ENCODE measurements around the gene NTM.
"Not testable (repeated sequence)": the region's sequence is repeated elsewhere in the genome, so short reads cannot be mapped to it uniquely, and the experiment has no call there.

The NTM gene

DNA sequence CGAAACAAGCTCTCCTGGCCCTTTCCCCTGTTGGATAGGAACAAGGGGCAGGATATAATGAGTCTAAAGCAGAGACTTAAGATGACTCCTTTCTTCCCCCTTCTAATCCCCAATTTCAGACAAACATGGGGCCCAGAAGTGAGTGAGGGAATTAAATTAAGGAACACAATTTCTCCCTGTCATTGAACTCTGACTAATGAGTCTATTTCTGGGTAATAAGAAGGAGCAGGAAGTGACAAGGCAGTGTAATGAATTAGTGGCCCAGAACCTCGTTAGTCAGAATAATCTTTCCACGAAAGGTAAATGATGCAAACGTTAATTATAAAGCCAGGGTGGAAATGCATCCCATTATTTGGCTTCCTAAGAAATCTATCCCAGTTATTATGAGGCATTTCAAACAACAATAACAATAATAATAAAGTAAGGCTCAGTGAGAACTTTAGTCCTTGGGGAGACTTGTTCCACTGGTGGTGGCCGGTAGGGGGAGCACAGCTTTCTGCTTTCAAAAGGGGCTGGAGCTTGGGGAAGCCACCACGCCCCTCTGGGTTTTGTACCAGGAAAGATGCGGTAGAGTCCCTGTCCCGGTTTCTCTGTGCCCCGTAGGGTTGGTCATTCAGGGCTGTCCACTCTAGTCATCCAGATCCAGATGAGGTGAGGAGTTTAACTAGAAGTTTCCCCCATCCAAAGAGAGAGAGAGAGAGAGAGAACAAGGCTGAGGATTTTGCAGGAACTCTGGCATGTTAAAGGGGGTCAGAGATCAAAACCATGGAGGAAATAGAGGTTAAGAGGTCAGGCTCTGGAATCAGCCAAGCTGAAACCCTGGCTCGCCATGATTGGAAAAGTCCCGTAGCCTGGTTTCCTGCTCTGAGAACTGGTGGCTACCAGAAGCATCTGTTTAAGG lies 298.3 kb downstream of the NTM start:
- no peak for DNase-seq (ENCODE audit: low read depth)

DNA sequence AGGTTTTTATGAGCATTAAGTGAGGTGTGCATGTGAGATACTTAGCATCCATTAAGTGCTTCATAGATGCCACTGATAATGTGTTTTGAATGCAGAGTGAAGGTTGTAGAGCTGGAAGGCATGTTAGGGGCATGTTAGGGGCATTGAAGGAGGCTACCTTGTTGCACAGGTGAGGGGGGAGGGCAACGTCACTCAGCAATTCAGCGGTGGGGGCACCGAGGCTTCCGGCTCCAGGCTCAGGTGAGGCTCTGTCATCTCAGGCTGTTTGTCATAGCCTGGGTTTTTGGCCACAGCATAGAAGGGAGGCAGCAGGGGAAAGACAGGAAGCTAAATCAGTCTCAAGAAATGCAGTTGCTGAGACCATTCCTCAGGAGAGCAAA lies 299.0 kb downstream of the NTM start:
- DNase-seq (ENCODE audit: low read depth): no peak

DNA sequence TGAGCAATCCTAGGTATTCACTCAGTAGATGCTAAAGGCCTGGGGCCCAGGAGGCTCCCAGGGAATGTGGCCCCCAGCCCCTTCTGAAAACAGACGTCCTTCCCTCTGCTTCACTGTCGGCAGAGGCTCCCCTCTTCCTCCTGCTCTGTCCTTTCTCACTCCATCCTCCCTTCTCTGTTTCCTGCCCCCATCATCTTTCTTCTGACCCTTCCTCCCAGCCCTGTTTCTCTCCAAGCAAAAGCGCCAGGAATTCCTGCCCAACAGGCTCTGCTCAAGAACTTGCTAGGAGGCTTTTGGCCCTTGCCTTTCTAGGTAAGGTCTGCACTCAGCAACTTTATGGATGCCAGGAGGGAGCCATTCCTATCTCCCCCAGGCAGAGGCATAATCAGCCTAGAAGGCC lies 300.5 kb downstream of the NTM start:
- DNase-seq (ENCODE audit: low read depth): no peak

DNA sequence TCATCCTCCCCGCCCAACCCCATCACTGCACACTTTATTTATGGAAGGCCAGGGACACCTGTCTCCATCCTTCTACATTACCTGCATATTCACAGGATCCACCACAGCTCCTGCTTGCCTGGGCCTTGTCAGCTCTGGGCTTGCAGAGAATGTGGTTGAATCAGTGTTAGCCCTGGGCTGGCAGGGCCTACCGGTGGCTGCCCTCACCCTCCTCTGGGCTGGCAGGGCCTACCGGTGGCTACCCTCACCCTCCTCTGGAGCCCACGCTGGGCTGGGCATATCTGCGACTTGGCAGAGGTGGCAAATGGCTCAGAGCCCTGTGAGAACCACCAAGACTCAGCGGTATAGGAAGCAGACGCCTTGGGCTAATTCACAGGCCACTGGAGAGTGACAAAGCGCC lies 300.9 kb downstream of the NTM start:
- no peak for DNase-seq (ENCODE audit: low read depth)

DNA sequence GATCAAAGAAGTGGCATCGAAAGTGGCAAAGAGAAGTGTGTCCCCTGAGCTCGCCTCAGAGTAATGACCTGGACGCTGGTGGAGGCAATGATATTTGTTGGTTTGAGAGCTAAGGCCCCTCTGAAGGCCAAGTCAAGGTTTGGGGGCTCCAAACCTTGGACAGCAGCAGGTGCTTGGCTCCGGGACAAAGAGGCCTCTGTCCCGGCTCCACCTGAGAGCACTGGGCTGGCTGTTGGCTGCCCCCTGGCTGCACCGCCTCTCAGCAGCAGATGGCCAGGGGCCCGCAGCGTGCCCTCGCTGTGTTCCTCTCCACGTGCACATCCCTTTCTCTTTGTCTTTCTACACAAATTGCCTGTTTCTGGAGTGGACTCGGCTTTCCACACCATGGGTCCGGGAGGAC lies 301.3 kb downstream of the NTM start:
- DNase-seq (ENCODE audit: low read depth): no peak

DNA sequence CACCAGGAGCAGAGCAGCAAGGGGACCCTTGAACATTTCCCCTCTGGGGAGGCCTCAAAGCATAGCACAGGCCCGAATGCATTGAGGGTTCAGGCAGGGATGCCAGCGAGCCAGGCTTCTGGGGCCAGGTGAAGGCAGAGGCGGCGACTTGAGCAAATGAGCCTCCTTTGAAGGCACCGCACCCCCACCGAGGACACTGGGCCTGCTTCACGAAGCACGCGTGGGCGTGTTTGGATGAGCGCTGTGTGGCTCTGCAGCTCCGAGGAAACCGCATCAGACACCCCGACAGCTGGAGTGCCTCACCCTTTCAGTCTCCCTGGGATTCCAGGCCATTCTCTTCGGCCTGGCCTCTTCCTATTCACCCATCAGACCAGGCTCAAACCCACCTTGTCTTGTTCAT lies 301.8 kb downstream of the NTM start:
- DNase-seq (ENCODE audit: low read depth): no peak

DNA sequence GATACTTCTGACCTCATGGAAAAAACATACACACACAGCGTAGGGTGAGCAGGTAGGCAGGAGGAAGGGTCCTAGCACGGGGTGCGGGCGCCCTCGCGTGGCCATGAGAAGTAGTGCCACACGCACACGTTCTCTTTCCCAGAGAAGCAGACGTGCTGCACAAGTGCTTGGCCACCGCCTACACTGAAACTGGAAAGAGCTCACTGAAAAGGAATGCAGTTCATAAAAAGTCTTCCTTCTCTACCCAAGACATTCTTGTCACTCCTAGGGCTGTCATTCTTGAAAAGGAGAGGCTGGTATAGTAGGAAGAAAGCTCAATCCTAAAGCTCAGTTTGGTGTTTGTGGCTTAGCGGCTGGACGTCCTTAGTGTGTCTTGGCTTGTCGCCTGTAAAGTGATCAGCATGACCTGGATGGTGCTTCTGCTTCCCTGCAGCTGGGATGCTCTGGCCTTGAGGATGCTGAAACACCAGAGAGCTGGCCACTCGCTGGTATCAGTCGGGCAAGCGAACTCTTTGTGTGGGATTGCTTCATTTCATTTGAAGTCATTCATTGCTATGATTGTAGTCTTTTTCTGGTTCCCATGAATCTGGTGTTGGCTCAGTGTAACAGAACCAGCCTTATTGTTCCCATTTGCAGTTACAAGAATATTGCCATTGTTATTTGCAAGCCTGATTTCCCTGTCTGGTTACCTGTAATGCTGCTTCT lies 303.8 kb downstream of the NTM start:
- DNase-seq (ENCODE audit: low read depth): no peak

DNA sequence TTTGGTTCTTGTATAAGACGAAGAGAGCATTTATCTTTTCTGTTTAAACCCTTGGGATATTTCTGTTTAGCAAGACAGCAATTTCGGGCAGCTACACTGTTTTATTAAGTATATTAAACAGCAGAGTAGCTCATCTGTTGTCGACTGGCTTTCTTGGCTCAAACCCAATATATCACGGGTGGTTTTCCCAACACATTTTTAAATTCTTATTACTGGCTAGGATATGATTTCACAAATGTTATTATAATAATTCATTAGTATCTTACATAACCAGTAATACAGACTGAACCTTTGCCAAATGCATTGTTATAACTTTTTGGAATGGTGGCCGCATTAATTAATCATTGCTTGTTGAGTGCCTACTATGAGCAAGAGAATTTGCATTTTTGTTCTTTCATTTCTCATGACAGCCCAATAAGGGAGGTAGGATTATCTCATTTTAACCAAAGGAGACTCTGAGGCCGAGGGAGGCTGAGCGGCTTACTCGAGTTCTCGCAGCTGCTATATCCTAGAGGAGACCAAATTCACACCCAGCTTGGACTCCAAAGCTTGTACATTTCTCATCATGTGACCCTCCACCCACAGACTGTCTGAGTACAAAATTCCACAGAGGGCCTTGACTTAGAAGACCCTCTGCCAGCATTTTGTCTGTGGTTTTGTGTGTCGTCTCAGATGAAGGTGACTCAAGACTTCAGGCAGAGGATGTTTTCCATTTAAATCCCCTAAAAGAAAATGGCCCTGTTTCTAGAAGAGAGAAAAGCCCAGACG lies 304.9 kb downstream of the NTM start:
- DNase-seq (ENCODE audit: low read depth): no peak

DNA sequence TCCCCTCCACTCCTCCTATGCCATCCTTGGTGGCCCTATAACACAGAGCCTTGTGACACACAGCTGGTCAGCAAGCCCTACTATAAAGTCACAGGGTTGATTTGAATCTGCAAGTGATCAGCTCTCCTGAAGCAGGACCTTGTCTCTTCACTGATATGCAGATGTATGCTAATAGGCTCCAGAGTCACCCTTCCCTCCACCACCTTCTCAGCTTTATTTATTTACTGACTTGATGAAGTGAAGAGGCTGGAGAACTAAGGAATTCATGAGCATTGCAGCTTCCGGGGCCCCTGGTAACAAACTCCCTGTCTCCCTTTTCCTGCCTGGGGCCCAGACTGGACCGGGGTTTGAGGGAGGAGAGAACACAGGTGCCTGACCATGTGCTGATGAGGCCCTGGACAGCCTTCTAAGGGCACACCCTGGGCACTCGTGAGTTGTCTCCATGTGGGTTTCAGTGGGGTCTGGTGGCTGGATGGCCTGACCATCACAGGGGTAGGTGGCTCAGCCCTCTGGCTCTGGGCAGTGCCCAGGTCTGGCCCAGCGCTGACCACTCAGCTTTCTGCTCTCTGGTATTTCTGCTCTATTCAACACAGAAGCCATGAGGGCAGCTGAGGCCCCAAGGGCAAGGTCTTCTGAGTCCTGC lies 307.5 kb downstream of the NTM start:
- DNase-seq (ENCODE audit: low read depth): no peak

DNA sequence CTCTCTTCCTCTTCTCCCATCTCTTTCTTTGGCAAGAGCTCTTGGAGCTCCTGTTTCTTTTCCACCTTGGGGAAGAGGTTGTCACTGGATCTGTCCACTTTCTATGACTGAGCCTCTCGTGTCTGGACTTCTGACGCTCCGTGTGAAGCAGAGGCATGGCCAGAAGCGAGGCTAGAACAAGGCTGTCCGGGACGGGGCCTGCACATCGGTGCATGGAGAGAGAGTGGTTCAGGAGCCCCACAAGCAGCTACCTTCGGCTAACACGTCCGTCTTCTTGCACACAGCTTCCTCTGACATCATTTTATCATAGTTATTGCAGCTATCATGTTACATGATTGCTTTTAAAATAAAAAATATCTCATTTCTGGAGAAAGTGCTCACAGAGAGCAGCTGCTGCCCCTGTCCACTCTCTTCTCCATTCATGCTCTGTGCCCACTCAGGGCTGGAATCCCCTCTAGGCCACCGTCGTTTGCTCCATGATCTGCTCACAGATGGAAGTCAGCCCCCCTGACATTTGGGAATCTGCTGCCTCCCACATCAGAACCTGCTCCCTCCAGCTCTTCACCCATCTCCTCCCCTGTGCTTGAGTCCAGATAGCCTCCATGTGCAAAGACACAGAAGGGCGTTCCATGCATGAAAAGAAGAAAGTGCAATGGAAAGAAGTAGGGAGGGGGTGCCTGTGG lies 308.4 kb downstream of the NTM start:
- no peak for DNase-seq (ENCODE audit: low read depth)

DNA sequence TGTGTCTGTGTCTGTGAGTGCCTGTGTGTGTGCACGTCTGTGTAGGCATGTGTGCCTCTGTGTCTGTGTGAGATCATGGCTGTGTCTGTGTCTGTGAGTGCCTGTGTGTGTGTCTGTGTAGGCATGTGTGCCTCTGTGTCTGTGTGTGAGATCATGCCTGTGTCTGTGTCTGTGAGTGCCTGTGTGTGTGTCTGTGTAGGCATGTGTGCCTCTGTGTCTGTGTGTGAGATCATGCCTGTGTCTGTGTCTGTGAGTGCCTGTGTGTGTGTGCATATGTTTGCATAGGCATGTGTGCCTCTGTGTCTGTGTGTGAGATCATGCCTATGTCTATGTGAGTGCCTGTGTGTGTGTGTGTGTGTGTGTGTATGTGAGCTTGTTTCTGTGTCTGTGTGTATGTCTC lies 310.0 kb downstream of the NTM start:
- not testable (repeated sequence) for DNase-seq (ENCODE audit: low read depth)

DNA sequence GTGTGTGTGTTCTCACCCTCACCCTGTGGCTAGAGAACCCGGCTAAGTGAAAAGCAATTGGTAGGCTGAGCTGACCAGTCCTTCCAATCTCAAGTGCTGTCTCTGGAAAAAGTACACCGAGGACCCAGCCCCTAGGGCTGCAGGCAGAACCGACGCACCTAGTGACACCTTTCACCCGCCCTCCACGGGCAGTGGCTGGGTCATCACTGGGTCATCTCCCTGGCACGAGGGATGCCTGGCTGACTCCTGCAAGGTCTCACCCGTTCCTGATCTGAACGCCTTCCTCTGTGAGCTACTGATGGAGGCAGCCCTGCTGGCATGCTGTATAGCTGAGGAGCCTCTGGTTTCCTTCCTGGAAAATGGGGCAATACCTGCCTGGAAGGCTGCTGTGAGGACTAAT lies 311.5 kb downstream of the NTM start:
- DNase-seq (ENCODE audit: low read depth): no peak

DNA sequence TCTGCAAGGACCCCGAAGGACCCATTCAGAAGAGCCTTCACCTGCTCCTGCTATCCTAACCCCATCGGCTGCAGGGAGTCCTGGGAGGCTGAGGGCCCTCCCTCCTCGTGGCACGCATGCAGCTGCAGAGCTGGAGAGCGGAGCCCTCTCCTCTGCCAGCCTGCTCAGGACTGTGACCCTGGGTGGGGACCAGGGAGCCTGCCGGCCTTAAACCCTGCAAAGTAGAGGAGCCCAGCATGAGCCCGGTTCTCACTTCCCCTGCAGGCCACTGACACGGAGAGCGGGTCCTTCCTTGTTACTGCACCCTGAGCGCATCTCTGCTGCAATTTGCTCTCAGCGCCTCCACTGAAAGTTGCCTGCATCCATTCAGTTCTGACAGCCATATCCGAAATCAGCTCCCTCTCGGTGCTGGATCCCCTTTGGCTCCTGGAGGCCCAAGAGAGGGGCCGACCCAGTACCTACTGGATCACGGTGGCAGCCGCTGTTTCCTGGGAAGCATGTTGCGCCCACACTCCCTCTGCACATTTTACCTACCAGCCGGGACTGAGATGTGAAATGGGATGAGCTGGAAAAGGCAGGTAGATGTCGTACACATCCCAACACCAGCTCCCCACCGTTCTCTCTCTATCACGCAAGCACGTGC lies 312.1 kb downstream of the NTM start:
- no peak for DNase-seq (ENCODE audit: low read depth)

DNA sequence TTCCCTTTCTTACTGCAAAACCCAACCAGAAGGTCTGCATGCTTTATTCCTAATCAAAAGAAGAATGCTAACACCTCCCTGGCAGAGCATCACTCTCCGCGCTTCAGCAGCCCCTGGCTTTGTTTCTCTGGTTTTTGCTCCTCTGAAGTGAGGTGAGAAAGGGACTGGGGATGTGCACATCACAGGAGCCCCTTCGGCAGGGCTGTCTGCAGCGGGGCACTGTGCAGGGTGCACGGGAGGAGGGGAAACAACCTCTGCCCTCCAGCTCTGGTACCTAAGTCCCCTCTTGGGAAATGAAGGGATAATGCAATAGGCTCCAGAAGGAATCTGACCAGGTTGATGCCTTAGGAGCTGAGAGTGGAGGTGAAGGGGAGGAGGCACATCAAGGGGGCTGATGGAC lies 312.7 kb downstream of the NTM start:
- DNase-seq (ENCODE audit: low read depth): no peak

DNA sequence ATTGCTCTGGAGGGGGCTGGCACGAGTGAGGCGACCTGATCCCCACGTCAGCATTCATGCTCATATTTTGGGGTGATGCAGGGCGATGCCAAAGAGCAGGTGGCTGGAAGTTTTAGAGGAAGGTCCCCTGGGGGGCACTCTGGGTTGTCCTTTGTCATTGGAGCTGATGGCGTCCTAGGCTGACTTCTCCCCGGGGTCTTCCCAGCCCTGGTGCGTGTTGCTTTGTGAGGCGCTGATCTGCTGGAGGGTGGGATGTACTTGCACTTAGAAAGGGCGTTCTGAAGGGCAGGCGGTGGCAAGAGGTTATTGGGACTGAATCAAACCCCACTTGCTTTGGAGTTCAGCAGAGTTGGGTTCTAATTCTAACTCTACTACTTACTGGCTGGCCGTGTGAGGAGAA lies 313.3 kb downstream of the NTM start:
- DNase-seq (ENCODE audit: low read depth): no peak

DNA sequence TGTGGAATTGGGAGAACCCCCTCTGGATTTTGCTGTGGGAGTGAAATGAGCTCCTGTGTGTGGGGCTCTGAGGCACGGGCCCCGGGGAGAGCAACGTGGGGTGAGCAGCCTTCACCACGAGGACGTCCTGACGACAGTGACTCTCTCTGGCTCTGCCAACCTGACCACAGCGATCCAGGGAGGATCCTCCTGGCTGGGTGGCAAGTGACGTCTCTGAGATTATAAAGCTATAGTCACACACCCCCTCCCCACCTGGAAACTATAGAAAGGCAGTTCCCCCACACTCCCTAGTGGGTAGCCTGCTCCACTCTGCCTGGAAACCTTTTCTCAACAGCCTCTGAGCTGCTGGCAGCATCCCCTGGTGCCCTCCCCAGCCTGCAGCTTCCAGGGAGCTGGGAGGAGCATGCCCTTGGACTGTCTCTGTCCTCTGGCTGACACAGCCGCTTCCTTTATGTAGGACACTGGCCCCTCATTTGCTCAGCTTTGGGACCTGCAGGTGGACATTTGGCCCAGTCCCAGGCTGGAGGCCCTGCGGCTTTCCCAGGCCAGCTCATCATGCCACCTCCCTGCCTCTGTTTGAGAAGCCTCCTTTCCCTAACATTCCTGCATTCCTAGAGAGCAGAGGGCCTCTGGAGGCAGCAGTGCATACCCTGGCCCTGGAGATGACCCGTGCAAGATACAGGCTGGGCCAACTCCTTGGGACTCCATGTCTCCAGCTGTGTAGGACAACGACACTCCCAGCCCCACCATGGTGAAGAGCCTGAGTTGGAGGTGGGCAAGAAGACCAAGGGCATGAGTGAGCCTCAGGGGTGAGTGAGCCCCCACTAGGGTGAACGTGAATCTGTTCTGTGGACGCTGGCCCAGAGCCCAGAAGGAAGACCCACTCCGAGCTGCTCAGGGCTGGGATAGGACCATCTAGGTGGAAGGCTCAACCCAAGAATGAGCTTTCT lies 314.0 kb downstream of the NTM start:
- DNase-seq (ENCODE audit: low read depth): no peak

DNA sequence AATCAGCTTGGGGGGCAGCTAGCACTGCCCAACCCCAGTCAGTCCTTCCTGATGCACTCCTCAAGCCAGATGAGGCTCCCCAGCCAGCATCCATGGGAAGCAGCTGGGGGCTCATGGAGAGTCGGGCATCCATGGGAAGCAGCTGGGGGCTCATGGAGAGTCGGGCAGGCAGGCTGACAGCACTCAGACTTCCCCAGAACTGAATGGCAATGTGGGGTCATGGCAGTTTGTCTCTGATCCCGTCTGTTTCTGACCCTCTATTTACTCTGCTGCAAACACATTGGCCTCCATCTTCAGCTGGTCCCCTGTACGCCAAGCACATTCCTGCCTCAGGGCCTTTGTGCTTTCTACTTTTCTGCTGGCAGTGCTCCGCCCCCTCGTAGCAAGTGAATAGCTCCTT lies 314.8 kb downstream of the NTM start:
- DNase-seq (ENCODE audit: low read depth): no peak

DNA sequence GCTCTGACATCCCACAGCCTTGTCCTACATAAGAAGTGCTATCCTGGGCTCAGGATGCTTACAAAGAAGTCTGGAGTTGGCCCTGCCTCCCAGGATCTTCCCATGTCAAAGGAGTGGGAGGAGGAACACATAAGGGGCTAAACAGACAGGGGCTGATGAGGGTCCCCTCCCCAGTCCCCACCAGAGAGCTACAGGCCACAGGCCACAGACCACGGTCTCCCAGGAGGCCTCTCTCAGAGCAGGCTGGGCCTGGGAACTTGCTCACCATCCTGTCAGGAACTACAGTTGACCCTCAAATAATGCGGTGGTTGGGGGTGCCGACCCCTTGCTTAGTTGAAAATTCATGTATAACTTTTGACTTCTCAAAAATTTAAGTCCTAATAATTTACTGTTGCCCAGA lies 315.5 kb downstream of the NTM start:
- no peak for DNase-seq (ENCODE audit: low read depth)

DNA sequence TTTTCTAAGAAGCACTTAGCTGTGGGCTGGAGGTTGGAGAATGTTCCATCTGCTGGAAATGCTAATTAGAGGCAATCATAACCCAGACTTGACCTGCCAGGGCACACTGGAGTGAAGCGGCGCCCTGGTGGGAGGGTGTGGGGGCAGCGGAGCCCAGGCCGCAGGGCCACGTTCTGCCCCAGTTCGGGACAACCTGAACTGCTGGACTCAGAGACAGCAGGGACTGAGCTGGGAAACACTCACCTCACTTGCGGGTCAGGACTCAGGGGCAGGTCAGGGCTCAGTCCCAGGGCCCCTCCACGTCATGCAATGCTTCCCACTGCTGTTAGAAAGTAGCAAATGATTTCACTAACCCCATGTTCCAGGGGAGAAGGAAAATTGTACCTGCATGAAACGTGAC lies 316.4 kb downstream of the NTM start:
- no peak for DNase-seq (ENCODE audit: low read depth)

All from activated T-helper 1 cell treated with Interleukin-2 at 50 U/mL for 16 hours (primary cell).